HG03442 (cell line): ENCODE data around the gene WASL.
"Not testable (repeated sequence)": the region's sequence is repeated elsewhere in the genome, so short reads cannot be mapped to it uniquely, and the experiment has no call there.

ENCODE experiments used
- ATAC-seq: cut with Tn5 transposase; IDR thresholded peaks from one replicate; pipeline ENCODE4 v1.9.1; 2021; ENCODE audit warnings: mild to moderate bottlenecking, moderate library complexity; ENCODE audit not compliant: unreplicated experiment

WASL gene

DNA sequence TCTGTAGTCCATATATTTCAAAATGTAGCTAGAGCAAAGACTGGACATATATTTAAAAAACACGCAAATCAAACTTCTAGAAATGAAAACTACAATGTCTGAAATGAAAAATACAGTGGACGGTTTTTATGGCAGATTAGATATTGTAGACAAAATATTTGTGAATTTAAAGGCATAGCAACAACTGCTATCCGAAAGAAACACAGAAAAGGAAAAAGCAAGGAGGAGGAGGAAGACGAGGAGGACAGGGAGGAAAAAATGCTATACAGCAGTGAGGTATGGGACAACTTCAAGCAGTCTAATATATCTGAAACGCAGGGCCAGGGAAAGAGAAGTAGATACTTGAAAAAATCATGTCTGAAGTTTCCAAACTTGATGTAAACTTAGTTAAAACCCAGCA lies 13.3 kb downstream of the WASL start:
- ATAC-seq: no peak

DNA sequence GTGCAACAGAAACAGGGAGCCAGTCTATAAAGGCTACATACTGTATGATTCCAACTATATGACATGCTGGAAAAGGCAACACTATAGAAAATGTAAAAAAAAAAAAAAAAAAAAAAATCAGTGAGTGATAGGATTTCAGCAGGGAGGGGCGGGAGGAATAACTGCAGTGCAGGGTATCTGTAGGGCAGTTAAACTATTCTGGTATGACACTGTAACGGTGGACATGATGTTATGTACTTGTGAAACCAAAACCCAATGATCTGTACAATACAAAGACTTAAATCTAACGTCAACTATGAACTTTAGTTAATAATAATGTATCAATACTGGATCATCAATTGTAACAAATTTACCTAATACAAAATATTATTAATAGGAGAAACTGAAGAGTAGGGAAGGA lies 14.3 kb downstream of the WASL start:
- ATAC-seq: no peak

DNA sequence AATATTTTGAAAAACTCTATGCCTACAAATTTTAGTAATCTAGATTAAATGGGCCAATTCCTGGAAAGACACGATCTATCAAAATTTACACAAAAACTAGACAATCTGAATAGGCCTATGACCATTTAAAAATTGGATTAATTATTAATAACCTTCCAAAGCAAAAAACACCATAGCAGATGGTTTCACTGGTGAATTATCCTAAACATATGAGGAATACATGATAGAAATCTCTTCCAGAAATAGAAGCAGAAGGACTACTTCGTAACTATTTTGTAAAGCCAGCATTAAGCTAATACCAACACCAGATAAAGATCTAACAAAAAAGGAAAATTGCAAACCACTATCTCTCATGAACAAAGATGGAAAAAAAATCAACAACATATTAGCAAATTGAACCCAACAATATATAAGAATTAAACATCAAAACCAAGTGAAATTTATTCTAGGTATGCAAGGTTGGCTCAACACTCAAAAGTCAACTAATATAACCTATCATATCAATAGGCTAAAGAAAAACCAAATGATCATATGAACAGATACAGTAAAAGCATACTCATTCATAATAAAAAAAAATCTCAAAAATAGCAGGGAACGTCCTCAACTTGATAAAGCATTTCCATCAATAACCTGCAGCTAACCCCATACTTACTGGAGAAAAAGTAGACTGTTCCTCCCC lies 16.3 kb downstream of the WASL start:
- ATAC-seq: no peak

DNA sequence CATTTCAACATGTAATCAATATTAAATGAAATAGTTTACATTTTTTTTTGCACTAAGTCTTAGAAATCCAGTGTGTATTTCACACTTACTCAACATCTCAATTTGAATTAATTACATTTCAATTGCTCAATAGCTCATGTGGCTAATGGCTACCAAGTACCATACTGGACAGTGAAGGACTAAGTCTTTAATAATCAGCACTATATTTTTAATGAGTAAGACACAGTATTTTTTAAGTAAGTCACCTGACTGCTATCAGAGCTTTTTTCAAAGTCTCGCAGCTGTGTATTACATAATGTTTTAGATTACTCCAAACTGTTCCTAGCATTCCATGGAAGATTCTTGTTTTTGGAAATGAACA lies 19.6 kb downstream of the WASL start:
- ATAC-seq: no peak

DNA sequence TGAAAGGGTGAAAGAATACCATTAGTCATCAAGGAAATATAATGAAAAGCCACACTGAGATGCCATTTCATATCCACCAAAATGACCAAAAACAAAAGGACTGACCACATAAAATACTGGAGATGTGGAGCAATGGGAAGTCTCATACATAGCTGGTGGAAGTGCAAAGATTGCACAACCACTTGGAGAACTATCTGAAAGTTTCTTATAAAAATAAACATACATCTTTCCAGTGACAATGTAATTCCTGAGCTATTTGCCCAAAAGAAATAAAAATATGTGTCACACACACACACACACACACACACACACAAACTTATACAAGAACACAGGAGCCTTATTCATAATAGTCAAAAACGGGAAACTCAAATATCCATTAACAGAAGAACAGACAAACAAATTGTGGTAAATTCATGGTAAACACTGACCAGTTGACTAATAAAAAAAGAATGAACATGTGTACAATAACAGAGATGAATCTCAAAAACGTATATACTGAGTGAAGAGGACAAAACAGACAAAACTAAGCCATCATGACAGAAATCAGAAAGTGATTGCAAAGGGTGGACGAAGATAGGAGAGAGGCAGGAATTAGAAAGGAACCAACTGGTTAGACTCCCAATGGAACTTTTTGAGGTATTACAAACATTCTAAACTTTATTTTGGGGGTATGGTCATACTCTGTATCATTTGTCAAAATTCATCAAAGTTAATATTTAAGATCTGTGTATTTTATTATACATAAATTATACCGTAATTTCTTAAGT lies 21.5 kb downstream of the WASL start:
- ATAC-seq: no peak

DNA sequence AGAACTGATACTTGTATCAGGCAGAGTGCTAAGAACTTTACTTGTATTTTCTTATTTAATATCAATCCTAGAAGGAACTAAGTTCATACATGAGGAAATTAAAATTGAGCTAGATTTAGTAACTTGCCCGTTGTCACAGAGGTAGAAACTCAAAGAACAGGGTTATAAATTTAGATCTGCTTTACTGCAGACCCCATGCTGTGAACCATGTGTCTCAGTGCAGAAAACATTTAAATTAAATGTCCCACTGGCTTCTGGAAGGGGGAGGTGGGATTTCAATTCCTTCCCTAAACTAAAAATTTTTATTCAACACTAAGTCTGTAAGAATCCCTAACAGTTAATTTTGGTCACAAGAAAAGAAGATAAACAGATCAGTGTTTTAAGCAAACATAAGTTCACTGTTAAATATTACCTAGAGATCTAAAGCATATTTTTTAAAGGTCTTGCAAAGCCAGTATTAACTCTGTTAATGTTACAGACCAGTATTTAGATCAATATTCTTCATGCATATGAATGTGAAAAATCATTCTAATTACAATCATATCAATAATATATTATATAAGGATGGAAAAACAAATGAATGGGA lies 23.1 kb downstream of the WASL start:
- no peak for ATAC-seq

DNA sequence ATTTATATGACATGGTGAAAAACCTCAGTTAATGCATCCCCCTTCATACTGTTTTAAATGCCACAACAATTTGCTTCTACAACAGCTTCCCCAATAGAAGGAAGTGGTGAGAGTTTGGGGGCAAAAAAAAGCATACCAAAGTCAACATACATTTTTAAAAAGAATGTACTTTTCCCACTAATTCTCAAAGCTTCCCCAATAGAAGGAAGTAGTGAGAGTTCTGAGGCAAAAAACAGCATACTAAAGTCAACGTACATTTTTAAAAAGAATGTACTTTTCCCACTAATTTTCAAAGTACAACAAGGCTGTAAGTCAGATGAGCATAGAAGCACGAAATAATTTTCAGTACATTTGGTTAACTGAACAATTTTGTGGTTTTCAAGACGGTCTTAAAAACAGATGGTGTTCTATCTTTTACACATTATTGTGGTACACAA lies 24.0 kb downstream of the WASL start:
- ATAC-seq: no peak

DNA sequence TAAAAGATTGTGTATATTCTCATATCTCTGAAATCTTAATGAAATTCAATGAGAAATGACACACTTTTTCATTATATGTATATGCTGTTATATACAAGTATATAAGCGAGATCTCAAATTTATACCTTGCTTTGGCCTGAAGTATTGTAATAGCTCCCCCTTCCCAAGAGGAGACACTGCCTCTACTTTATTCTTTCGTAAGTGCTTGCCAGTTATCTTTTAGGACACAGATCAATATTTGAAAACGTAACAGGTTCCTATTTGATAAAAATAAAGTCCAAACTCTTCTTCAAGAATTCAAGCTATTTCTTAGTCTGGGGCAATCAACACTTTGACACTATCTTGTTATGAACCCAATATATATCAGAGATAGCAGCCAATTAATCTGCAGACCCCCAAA lies 24.9 kb downstream of the WASL start:
- no peak for ATAC-seq

DNA sequence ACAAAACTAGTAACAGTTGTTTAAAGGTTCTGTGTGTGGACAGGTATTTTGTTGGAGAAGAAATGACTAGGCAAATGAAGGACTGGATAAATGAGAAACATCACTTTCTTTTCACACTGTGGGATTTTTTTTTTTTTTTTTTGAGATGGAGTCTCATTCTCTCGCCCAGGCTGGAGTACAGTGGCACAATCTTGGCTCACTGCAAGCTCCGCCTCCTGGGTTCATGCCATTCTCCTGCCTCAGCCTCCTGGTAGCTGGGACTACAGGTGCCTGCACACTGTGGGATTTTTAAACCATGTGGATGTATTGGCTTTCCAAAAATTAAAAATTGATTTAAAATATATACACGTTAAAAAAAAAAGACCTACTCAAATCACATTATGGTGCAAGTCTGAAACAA lies 28.3 kb downstream of the WASL start:
- not testable (repeated sequence) for ATAC-seq

DNA sequence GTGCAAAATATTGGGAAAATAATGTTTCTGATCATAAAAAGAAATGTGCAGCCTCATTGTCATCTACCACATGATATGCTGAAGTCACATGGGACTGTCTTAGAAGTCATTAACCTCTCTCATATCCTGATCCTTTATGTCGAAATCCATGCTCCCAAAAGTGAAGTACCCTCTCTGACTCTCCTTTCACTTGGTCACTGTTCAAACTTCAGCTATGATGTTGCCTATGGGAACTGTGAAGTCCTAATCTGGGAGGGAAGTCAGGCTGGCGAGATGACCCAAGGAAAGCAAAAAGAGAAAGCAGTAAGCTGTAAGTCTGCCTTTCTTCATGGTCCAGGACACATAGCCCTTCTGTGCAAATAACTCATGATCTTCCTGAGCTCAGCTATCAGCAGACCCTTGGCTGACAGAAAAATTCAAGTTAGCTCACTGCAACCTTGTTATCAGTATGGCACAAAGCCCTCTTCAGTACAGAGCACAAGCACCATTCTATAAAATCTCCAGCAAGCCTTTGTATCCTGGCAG lies 29.5 kb downstream of the WASL start:
- ATAC-seq: no peak

DNA sequence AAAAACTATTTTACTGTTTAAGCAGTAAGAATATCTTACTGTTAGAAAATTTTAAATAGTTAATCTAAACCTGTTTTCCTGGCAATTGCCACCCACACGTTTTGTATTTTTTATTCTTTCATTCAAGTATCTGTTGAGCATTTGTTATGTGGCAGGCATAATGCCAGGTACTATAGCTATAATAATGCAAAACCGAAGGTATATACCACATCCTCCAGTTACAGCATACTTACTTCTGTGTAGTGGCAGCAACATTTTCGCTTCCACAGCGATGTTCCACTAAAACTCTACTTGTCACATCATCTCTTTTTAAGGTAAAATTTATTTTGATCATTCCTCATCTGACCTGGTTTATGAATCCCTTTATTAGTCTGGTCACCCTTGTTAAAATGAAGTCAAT lies 30.0 kb downstream of the WASL start:
- no peak for ATAC-seq

DNA sequence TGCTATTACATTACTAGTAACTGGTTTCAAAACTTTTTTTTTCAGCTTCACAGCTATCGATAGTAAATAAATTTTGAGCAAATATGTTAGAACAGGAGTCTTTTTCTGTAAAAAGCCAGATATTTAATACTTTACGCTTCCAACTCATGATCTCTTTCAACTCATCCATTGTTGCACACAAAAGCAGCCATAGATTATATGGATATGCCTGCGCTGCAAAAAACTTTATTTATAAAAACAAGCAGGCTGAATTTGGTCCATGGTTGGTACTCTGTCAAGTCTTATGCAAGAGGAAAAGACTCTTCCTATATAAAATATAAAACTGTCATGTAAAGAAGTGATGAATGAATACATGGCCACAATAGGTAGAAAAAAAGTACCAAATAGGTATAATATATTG lies 31.1 kb downstream of the WASL start:
- ATAC-seq: no peak

DNA sequence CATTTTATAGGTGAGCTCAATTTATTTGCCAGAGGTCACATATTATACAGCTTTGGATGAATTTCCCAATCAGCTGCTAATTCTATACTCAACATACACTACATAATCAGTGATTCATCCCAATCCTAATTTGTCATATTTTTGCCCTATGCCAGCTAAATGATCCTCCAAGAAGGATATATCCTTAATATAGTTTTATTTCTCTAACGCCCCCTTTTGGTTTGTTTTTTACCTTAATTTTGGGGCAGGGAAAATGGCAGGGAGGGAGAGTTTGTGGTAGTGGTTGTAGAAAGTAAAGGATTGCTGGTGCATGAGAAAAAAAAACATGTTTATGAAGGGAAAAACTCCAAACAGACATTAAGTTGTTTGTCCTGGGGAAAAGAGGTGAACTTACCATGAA lies 31.9 kb downstream of the WASL start:
- no peak for ATAC-seq

DNA sequence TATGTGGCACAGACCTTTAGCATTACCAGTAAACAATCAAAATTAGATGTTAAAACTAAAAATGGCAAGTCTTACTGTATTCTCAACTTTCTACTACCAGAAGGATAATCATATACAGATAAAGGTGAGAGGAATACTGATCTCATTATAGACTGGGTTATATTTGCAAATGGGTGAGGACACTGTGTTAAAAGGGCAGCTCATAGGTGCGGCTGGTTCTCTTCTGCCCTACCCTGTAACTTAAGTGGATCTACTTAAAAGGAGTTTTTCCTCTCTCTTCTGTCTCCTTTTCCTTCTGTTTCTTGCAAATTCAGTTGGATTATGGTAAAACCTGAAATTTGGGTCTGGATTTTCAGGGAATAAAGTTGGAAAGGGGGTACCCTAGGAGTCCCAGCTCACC lies 33.0 kb downstream of the WASL start:
- no peak for ATAC-seq

DNA sequence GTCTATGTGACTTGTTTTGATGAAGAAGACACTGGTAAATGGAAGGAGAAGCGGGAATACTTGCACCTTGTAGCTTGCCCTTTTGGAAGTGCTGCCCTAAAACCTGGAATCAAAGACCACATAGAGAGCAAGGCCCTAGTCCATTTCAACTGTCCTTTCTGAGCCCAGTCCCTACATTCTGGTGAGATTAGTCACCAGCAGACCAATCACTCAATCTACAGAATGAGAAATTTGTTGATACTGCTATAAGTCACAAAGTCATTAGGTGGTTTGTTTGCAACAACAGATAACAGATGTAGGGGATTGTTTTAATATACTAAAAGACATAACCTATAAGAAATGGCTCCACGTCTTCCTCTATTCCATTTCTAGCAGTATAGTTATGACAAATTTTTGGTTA lies 33.6 kb downstream of the WASL start:
- ATAC-seq: no peak

DNA sequence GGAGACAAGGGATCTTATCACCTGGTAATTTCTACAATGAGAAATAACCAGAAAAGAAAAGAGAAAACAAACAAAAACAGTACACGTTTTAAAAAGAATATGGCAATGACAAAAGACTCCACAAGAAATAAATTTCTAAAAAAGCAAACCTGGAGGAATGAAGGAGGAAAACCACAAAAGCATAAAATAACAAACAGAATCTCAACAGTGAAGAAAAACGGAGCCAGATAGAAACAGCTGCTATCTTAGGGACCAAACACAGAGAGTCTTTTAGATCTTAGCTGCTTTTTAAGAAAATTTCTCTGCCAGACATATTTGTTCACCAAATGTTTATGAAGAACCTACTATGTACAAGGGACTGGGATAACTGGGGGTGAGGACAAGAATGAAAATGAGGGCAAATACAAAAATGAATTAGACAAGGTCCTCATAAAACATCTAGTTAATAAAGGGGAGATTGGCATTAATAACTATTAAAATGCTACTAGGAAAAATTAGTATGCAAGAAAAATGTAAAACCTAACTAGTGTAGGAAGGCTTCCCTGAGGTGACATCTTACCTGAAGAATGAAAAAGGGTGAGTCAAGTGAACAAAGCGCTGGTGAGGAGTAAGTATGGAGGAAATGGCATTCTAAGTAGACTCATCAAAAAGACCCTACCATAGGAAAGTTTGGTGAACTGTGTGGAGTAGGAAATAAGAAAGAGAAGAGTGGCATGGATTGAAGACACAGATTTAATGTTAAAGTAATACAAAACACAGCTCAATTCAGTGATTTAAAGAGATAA lies 34.3 kb downstream of the WASL start:
- no peak for ATAC-seq

DNA sequence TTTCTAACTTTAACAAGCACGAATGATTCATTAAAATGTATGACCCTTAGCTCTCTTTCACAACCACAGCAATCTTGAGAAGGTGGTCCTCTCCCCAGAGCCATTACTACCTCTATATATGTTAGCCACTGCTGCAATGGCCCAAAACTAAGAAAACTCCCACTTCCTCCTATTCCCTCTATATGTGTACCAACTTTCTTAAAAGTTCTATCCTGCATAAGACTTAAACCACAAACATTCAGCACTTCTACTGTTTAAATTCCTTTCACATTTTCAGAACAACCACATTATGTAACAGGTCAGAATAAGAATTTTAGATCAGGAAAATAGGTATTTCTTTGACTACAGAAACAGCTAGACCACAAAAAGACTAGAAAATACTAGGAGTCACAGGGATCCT lies 36.2 kb downstream of the WASL start:
- ATAC-seq: no peak

DNA sequence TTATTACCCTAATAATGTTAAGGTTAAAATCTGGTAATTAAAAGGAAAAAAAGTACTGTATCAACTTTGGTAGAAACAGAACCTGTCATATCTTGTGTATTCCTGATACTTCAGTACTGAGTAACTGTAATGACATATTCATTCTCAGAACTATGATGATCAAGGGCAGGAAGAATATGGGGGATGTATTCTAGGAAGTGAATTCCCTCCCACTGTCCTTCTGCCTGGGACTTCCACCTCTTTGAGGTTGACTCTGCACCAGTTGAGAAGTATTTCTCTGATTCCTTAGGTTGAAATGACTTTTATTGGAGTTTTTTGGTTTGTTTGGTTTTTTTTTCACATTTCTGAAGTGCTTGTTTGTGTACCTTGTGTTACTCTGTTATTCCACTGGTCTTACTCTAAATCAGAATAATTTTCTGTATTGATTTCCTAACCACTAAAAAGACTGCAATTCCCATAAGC lies 36.9 kb downstream of the WASL start:
- no peak for ATAC-seq

DNA sequence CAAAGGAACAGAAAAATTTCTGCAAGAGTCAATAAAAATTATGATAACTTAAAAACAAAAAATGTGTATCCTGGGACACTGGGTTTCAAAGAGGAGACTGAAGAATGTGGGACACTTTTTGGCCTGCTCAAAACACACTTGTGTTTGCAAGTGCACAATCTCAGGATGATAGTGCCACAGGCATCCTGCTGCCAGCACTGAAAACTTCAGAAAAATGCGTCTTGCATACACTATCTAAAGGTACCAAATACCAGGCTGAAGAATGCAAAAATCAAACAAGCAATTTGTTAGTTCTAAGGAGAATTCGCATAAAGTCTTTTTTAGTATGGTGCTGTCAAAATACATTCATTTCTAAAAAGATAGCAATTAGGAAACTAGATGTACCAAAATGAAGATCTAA lies 38.1 kb downstream of the WASL start:
- ATAC-seq: no peak

DNA sequence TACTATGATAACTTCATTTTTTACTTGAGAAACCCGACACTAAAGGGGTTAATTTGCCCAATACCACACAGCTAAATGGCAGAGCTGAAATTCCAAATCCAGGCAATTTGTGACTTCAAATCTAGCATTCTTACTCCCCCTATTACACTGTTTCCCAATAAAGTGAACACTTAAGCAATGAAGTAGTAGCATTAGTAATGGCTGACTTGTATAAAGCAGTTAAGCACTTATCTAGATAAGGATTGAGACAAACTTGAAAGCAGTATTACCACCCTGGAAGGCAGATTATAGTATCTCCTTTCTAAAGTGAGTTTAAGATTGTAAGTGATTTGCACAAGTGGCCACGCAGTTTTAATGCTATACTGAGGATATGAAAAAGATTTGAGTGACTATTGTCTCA lies 39.3 kb downstream of the WASL start:
- no peak for ATAC-seq

DNA sequence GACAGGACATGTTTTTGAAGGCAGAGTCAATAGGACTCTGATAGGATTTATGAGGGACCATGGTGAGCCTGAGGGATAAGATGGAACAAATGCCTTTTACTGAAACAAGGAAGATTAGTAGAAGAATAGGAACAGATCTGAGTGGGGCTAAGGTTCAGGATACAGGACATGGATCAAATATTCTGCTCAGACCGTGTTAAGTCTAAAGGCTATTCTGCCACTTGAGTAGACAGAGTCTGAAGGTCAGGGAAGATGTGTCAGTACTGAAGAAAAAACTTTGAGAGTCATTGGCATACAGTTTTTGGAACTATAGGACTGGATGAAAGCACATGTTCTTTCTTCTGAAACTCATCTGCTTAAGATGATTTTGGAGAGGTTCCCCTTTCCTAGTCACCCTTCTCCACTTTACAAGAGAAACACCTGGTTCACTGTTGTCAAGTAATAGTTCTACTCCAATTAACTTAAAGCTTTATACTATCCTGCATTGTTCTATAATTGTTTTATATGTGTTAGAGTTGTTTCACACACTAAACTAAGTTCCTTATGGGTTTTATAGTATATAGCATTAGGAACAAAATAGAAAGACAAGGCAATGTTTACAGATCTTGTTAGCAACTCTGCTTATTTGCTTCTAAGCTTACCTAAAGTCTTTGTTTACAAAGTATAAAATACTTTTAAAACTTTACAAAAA lies 43.4 kb downstream of the WASL start:
- no peak for ATAC-seq
